Stimulated activated CD8-positive, alpha-beta memory T cell treated with anti-CD3 and anti-CD28 coated beads, Interleukin-4, amount 100 ng/mL, for 1 hour (primary cell): ENCODE measurements around the gene LGALS3BP.
"Not testable (repeated sequence)": the region's sequence is repeated elsewhere in the genome, so short reads cannot be mapped to it uniquely, and the experiment has no call there.

Experiments
- DNase-seq, 2 donors: peaks; one replicate each; pipeline ENCODE4 v3.0.0-alpha.2; 2020; ENCODE audit warnings: low read depth in 2 of 2, low spot score in 1 of 2

LGALS3BP gene

GRCh38 chr17:78965491-78965924 is 14.2 kb downstream of the LGALS3BP start:
- DNase-seq = no peak

- no peak for DNase-seq
Measured at GRCh38 chr17:78963378-78963777, 16.3 kb downstream of the LGALS3BP start.

- not testable (repeated sequence) for DNase-seq
Measured at GRCh38 chr17:78962984-78963348, 16.8 kb downstream of the LGALS3BP start.

- DNase-seq = no peak
Measured at GRCh38 chr17:78962345-78962983, 17.3 kb downstream of the LGALS3BP start.

- DNase-seq = no peak
Measured at GRCh38 chr17:78961571-78961970, 18.2 kb downstream of the LGALS3BP start.

- DNase-seq = no peak
Measured at GRCh38 chr17:78960928-78961327, 18.8 kb downstream of the LGALS3BP start.

GRCh38 chr17:78959803-78960202 is 19.9 kb downstream of the LGALS3BP start:
- DNase-seq = no peak

GRCh38 chr17:78958641-78959127 is 21.0 kb downstream of the LGALS3BP start:
- DNase-seq = no peak

GRCh38 chr17:78957128-78957527 is 22.6 kb downstream of the LGALS3BP start:
- no peak for DNase-seq

GRCh38 chr17:78956254-78956653 is 23.5 kb downstream of the LGALS3BP start:
- no peak for DNase-seq

GRCh38 chr17:78954684-78955083 is 25.0 kb downstream of the LGALS3BP start:
- DNase-seq = no peak

GRCh38 chr17:78953356-78954350 is 26.1 kb downstream of the LGALS3BP start:
- no peak for DNase-seq

- no peak for DNase-seq
Measured at GRCh38 chr17:78952706-78953105, 27.0 kb downstream of the LGALS3BP start.

GRCh38 chr17:78951967-78952551 is 27.7 kb downstream of the LGALS3BP start:
- no peak for DNase-seq

GRCh38 chr17:78950870-78951269 is 28.9 kb downstream of the LGALS3BP start:
- DNase-seq = no peak

- no peak for DNase-seq
Measured at GRCh38 chr17:78947235-78948149, 32.2 kb downstream of the LGALS3BP start.

- no peak for DNase-seq
Measured at GRCh38 chr17:78946631-78947030, 33.1 kb downstream of the LGALS3BP start.

- DNase-seq = no peak
Measured at GRCh38 chr17:78946131-78946530, 33.6 kb downstream of the LGALS3BP start.

GRCh38 chr17:78945455-78945854 is 34.3 kb downstream of the LGALS3BP start:
- not testable (repeated sequence) for DNase-seq

GRCh38 chr17:78944956-78945355 is 34.8 kb downstream of the LGALS3BP start:
- DNase-seq = no peak

GRCh38 chr17:78944026-78944425 is 35.7 kb downstream of the LGALS3BP start:
- DNase-seq = no peak
